NCI-H2107 (cell line): ENCODE results near the gene ABT1.
A peak's percentile ranks its signal among the peaks of the same experiment; 100 is the strongest.

Experiments
- DNase-seq: peaks from one replicate; lab custom pipeline; 2025; lab: John Stamatoyannopoulos, UW

The ABT1 gene

GRCh38 chr6:26575494-26575939 is 21.2 kb upstream of the ABT1 start:
- DNase-seq = no peak

- no peak for DNase-seq
These were observed 20.3 kb upstream of the ABT1 start for GRCh38 chr6:26576407-26576843.

GRCh38 chr6:26576929-26577719 is 19.6 kb upstream of the ABT1 start:
- no peak for DNase-seq

GRCh38 chr6:26577720-26578072 is 19.1 kb upstream of the ABT1 start:
- DNase-seq = no peak

- DNase-seq = no peak
These were observed 18.5 kb upstream of the ABT1 start for GRCh38 chr6:26578279-26578678.

- no peak for DNase-seq
These were observed 18.0 kb upstream of the ABT1 start for GRCh38 chr6:26578741-26579140.

GRCh38 chr6:26581164-26581915 is 15.4 kb upstream of the ABT1 start:
- DNase-seq = no peak

- DNase-seq = no peak
These were observed 7.8 kb upstream of the ABT1 start for GRCh38 chr6:26588965-26589364.

- DNase-seq = no peak
These were observed 4.1 kb upstream of the ABT1 start for GRCh38 chr6:26592649-26593048.

- DNase-seq = no peak
These were observed 3.2 kb upstream of the ABT1 start for GRCh38 chr6:26593278-26594130.

GRCh38 chr6:26594131-26594498 is 2.6 kb upstream of the ABT1 start:
- no peak for DNase-seq

GRCh38 chr6:26594730-26595632 is 1.8 kb upstream of the ABT1 start:
- no peak for DNase-seq

- peak; percentile 65 for DNase-seq
These were observed 984 bp upstream of the ABT1 start for GRCh38 chr6:26595669-26596269.

- no peak for DNase-seq
These were observed 625 bp downstream of the ABT1 start for GRCh38 chr6:26597389-26597766.

- no peak for DNase-seq
These were observed 1.1 kb downstream of the ABT1 start for GRCh38 chr6:26597821-26598220.

- no peak for DNase-seq
These were observed 1.5 kb downstream of the ABT1 start for GRCh38 chr6:26598267-26598666.

GRCh38 chr6:26599134-26599533 is 2.4 kb downstream of the ABT1 start:
- no peak for DNase-seq

- DNase-seq = no peak
These were observed 2.8 kb downstream of the ABT1 start for GRCh38 chr6:26599591-26599990.

GRCh38 chr6:26600759-26601158 is 4.0 kb downstream of the ABT1 start:
- DNase-seq = no peak

GRCh38 chr6:26602262-26602661 is 5.5 kb downstream of the ABT1 start:
- no peak for DNase-seq

- DNase-seq = no peak
These were observed 7.3 kb downstream of the ABT1 start for GRCh38 chr6:26604026-26604425.
